HUDEP-2 (cell line): Measurements from ENCODE around the gene OCA2.
"Not testable (repeated sequence)": the region's sequence is repeated elsewhere in the genome, so short reads cannot be mapped to it uniquely, and the experiment has no call there.

Experiments used
- DNase-seq, 76 experiments: peaks; one replicate each; lab custom pipeline; 2025; ENCODE audit not compliant: unreplicated experiment in 76 of 76; lab: John Stamatoyannopoulos, UW

The OCA2 gene

DNA sequence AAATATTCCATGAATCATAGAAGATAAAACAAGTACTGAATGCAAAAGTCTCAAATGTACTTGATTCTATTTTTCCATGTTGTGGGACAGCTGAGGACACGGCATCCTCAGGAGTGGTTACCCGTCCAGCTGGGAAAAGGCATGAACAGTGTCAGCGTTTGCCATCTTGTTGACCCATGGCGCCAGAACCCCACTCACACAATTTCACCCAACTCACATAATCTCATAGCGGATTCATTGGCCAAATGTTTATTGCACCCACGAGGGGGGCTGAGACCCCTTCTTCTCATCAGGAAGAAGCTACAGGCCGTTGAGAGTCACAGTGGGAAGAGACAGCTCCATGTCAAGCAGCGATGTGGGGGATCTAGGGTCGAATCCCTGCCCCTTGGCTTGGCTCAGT is 72.9 kb downstream of the OCA2 start:
- no peak for DNase-seq

DNA sequence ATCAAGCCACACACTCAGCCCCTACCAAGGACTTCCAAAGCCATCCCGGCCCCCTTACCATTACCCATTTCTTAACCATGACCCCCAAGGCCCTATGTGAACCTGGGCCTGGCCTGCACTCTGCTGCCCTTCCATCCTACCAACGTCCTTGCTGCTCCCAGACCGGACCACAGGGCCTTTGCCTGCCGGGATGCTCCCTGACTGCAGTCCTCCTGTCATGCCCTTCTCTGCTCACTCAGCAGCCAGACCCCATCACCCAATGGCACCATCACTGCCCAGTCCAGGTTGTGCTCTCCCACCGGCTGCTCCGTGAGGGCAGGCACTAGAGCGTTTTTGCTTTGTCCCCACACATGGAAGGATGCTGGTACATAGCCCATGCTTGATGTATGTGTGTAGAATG is 73.7 kb downstream of the OCA2 start:
- no peak for DNase-seq

DNA sequence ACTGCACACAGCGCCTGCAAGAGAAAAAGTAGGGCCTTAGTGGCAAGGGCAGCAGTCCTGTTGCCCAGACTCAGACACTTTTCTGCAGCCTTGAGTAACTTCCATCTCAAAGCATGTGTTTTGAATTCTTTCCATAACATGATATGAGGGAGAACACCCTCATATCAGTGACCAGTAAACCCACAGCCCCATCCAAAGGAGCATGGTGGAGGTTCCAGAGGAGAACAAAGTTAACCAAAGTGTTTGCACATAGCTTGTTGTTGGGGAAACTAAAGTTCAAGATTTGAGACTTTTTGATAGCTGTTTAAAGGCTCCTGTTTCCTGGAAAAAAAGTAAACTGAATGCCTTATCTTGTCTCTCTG is 74.2 kb downstream of the OCA2 start:
- no peak for DNase-seq

DNA sequence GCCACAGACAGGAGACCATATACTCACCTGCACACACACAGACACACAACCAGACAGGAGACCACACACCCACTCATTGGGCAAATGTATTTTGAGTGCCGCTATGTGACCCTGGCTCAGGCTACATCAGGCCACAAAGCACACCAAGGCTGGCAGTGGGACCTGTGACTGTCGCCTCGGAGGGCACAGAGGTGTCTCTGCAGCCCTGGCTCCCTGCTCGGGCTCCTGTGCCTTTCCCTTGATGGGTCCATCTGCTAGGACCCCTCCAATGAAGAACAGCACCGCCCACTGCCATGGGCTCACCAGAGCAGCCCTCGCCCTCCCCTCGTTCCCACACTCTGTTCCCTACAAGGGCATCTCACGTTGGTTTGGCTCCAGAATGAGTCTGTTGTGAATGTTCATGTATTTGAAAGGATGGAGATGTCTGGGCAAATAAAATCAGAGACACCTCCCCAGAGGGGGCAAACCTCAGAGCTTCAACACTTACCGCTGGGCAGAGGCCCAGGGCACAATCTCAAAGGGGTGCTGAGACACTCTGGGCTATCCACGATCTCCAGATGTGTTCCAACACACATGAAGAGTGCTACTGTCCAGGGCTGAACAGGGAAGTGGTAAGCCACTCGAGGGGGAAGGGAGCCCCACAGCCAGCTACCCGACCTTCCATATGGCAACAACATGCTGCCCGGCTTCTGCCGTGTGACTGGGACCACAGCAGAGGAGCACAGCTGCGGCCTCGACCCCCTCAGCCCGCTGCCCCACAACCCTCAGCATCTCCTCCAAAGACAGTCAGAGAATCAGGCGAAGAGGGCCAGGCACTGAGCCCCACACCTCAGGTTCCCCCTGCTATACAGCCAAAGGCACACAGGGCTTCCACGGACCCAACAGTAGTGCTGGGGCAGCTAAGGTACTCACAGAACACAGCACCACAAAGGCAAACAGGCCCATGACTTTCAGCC is 74.9 kb downstream of the OCA2 start:
- DNase-seq, result no peak

- DNase-seq, result no peak
Observed at GRCh38 chr15:28023422-28023821, 75.7 kb downstream of the OCA2 start.

- no peak for DNase-seq
Observed at GRCh38 chr15:28022961-28023360, 76.2 kb downstream of the OCA2 start.

GRCh38 chr15:28022181-28022580 is 76.9 kb downstream of the OCA2 start:
- no peak for DNase-seq

- DNase-seq, result peak in 29 of 76 experiments; percentile 1 to 67 (median 15)
Observed at GRCh38 chr15:28021281-28022039, 77.7 kb downstream of the OCA2 start.

GRCh38 chr15:28020644-28021043 is 78.5 kb downstream of the OCA2 start:
- DNase-seq, result no peak

GRCh38 chr15:28019594-28020309 is 79.4 kb downstream of the OCA2 start:
- no peak for DNase-seq

DNA sequence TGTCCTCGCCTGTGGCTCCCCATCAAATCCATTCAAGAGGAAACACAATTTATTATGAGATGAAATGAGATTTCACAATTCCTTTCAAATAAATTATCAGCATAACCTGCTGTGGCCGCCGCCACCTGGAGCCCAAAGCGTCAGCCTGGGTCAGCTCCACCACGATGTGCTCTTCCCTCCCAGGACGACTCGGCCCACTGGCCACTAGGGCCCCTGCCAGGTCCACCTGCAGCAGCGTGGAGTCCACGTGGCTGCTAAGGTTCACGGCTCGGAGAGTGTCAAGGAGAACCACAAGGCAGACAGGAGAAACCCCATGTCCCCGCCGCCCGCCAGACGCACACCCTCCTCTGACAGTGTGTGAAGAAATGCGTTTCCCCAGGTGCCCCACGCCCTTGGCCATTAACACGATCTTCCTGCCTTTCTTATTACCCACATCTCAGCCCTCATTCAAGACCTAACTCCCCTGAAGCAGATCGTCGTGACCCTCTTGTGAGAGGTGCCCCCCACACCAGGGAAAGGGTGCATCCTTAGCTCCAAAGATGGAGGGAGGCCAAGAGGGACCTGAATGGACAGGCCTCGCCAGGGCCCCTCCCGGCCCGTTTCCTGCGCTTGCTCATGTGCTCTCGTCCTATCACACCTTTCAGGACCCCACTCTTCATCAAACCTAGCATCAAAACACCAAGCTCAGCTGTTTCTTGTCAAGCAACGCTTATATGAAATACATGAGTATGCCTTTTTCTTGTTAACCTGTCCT is 80.6 kb downstream of the OCA2 start:
- DNase-seq, result no peak

DNA sequence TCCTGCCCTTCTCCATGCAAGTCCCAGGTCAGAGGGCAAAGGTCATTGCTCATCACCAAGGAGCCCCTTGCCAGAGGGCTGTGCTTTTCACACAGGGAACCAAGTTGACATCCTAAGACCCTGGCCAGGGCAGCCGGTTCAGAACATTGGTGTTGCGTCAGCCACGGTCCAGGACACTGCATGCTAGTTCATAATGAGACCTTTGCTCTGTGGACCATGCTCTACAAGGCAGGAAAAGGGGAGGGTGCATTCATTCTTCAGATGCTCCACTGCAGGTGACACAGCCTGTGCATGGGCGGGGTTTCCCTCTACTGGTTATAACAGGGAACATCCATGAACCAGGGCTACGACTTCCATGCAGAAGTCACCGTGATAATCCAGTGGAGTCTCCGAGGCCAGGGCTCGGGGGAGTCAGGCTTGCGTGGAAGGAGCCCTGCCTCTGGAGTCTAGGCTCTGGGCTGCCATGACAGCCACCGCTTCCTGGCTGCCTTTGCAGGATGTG is 81.6 kb downstream of the OCA2 start:
- no peak for DNase-seq

GRCh38 chr15:28015855-28016254 is 83.3 kb downstream of the OCA2 start:
- no peak for DNase-seq

DNA sequence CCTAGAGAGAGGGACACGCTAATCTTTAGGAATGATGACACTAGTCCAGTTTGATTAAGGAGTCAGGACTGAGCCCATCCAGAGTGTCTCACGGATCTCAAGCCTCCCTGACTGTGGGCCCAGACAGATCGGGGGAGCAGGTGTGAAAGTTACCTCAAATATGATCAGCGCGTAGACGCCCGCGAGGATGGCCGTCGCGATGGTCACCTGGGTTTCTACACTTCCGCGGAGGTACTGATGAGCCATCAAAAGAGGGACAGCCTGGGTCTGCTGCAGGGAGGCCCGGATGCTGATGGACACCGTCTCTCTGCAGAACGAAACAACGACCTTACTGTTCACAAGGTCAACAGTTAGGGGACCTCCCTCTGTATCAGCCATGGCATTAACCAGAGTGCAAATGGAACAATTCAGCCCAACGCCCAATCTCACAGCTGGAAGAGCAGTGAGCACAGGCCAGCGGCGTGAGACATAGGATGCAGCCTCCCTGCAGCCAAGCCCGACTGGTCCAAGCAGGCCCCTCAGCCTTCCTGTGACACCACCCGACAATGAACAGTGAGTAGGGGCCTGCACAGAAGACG is 84.4 kb downstream of the OCA2 start:
- DNase-seq, result no peak

DNA sequence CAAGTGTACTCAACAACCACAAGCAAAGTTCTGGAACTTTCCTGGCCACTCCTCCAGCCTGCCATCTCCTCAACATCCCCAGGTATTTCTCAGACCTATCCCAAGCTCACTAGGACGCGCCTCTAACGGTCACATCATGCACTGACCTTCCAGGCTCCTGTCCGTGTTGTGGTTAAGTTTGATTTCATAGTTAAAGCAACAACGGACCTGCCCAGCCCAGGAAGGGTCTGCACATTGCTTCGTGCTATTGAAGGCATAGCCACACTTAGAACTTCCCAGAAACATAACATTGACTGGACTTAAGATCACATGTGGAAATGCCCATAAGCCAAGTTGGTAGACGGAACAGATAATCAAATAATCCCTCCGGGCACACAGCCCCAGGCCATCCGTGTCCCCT is 85.1 kb downstream of the OCA2 start:
- no peak for DNase-seq

GRCh38 chr15:28013480-28013879 is 85.6 kb downstream of the OCA2 start:
- DNase-seq, result no peak

DNA sequence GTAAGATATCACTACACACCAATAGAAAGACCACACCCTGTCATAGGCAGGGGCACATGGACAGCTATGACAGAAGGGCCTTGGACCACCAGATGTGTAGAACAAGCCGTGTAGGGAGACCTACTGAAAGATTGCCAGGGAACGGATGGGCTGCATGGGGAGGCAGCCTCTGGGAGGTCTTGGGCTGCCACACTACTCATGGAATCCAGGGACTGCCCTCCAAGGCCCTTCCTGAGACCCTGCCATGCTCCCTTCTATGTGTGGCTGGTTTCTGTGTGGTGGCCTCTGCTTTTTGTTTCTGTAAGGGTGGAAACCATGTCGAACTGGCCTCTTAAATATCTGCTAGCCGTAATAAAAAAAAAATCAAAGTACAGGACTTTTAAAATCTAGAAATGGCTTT is 86.9 kb downstream of the OCA2 start:
- no peak for DNase-seq

DNA sequence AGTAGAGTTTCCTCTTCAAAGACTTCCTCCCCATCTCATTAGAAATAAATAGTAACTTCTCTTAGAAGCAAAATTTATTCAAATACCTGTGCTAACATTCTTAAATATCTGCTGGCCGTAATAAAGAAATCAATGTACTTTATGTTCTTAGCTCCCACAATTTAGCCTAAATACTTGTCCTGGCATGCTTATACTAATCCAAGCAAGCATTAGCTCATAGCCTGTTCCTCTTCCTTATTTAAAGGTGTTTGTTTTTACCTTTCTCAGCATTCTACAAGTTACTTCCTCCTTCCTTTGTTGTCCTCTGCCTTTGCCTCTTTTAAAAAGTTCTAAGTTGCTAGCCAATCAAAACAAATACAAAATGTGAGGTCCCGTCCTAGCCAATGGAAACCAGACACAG is 90.9 kb downstream of the OCA2 start:
- DNase-seq, result not testable (repeated sequence)

- DNase-seq, result no peak
Observed at GRCh38 chr15:28006116-28006905, 92.8 kb downstream of the OCA2 start.
